Suprapubic skin (tissue), 4 donors: ENCODE data around the gene P2RX6. TPM values are rescaled to one million over a fixed set of nuclear protein-coding genes. Genes with fewer than 3 reads are reported as not detected.

Experiments
- DNase-seq, 2 donors: peaks; one replicate each; pipeline ENCODE4 v3.0.0-alpha.2; 2019; ENCODE audit warnings: low spot score in 2 of 2
- H3K27ac ChIP-seq: fragments of 200-600 bp; sonication (generic); one replicate; pipeline ENCODE4 v1.5.1; 2019
- H3K27me3 ChIP-seq: fragments of 200-600 bp; sonication (generic); one replicate; pipeline ENCODE4 v1.5.1; 2019
- H3K36me3 ChIP-seq: fragments of 200-600 bp; sonication (generic); one replicate; pipeline ENCODE4 v1.5.1; 2019
- H3K4me1 ChIP-seq: fragments of 200-600 bp; sonication (generic); one replicate; pipeline ENCODE4 v1.5.1; 2019
- H3K4me3 ChIP-seq: fragments of 200-600 bp; sonication (generic); one replicate; pipeline ENCODE4 v1.5.1; 2019; ENCODE audit warnings: mild to moderate bottlenecking
- H3K9me3 ChIP-seq: fragments of 200-600 bp; sonication (generic); one replicate; pipeline ENCODE4 v1.5.1; 2019
- CTCF ChIP-seq, 2 donors: fragments of 200-600 bp in 1 of 2; fragments of 450-650 bp in 1 of 2; sonication (generic) in 1 of 2; IDR thresholded peaks; one replicate each; pipeline ENCODE4 v1.5.1; 2016 to 2019; ENCODE audit warnings: antibody characterized with exemption in 2 of 2, mild to moderate bottlenecking in 1 of 2, moderate library complexity in 1 of 2
- EP300 ChIP-seq: sonication (generic); formaldehyde crosslinking; IDR thresholded peaks from one replicate; pipeline ENCODE4 v1.6.1; 2017; ENCODE audit warnings: antibody characterized with exemption
- POLR2A ChIP-seq, 2 donors: fragments of 450-650 bp; IDR thresholded peaks; one replicate each; pipeline ENCODE4 v1.6.1; 2017; ENCODE audit warnings: antibody characterized with exemption in 2 of 2, mild to moderate bottlenecking in 2 of 2, moderate library complexity in 2 of 2
- POLR2AphosphoS5 ChIP-seq, 3 donors: sonication (generic); formaldehyde crosslinking; IDR thresholded peaks; one replicate each; pipeline ENCODE4 v1.6.1; 2017; ENCODE audit warnings: antibody characterized with exemption in 3 of 3
- WGBS: methylation state at CpG from one replicate; pipeline ENCODE4 v1.1.5; 2018; 5-methylcytosine and 5-hydroxymethylcytosine counted together
- total RNA-seq, 4 donors: library from RNA; depleted of rRNA; stranded (reverse); fragments of >200 nt; gene quantifications; one replicate each; pipeline ENCODE4 v1.1.0, GENCODE V29; 2016

P2RX6 gene
- total RNA-seq, 4 donors from 2014 or later: 0.21 to 3.1 (median 1.0) TPM

- H3K4me1 ChIP-seq: peaks cover 13% of the 10 kb centered on the region
- TF ChIP-seq EP300 (no peak), POLR2A (IDR thresholded peaks at IDR 0.05) (no peak), POLR2AphosphoS5 (IDR thresholded peaks at IDR 0.05) (no peak), CTCF (IDR thresholded peaks at IDR 0.05) (no peak)
- WGBS: 41% methylated on average over 6 of the region's 10 CpGs
- H3K27ac ChIP-seq: no peak overlapping the region
- no peaks in the 10 kb centered on the region for H3K27me3 ChIP-seq
- H3K4me3 ChIP-seq: no peak overlapping the region
- H3K9me3 ChIP-seq: no peaks in the 10 kb centered on the region
- H3K36me3 ChIP-seq: no peaks in the 10 kb centered on the region
- no peak for DNase-seq
These were observed 5.1 kb upstream of the P2RX6 start for GRCh38 chr22:21009638-21010425.

- no peaks in the 10 kb centered on the region for H3K36me3 ChIP-seq
- H3K27ac ChIP-seq: no peak overlapping the region
- H3K27me3 ChIP-seq: no peaks in the 10 kb centered on the region
- no peak overlapping the region for H3K4me3 ChIP-seq
- H3K4me1 ChIP-seq: peaks cover 20% of the 10 kb centered on the region
- no peaks in the 10 kb centered on the region for H3K9me3 ChIP-seq
- WGBS: 96% methylated on average over 3 of the region's 3 CpGs
- DNase-seq: no peak
- no peak for TF ChIP-seq CTCF (IDR thresholded peaks at IDR 0.05)
- no peak for TF ChIP-seq EP300
- TF ChIP-seq POLR2AphosphoS5 (IDR thresholded peaks at IDR 0.05): no peak
- TF ChIP-seq POLR2A (IDR thresholded peaks at IDR 0.05): no peak
These were observed 4.4 kb upstream of the P2RX6 start for GRCh38 chr22:21010426-21011113.

DNA sequence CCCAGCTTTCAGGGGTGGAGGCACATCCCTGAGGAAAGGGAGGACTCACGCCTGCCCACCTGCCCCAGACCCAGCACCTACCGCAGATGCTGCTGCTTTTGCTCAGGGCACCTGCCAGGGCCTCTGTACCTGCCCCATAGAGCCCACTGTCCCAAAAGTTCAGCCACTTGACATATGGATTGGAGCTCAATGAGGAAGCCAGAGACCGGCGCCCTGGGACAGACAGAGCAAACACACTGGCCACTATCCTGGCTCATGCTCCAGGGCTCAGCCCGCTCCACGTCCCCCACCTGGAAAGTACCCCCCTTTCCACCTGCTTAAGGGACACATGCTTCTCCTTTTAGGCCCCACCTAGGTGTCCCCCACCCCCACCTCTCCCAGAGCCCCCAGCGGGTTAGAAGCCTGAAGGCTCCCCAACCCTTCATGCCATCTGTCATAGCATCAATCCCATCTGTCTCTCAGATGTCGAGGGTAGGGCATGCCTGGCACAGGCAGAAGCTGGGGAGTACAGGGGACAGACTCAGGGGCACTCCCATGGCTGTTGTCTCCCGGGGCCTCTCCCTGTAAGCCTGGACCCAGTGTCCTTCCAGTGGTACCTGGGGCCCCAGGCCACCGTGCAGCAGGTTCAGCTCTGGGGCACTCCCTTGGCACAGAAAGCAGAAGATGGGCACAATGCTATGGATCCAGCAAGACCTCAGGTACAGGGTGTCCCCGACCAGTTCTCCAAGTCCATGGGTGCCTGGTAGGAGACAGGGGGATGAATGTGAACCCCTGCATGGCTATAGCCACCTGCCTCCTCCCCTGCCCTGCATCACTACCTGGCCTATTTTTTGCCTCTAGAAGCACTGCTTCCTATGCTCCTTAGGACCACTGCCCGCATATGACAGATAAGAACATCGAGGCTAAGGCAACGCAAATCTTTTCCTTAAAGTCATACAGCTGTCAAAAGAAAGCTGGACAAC is 2.2 kb upstream of the P2RX6 start:
- 79% methylated on average over 4 of the region's 14 CpGs for WGBS
- no peak overlapping the region for H3K4me3 ChIP-seq
- no peak for TF ChIP-seq CTCF (IDR thresholded peaks at IDR 0.05)
- TF ChIP-seq POLR2AphosphoS5 (IDR thresholded peaks at IDR 0.05): no peak
- no peak for TF ChIP-seq EP300
- TF ChIP-seq POLR2A (IDR thresholded peaks at IDR 0.05): no peak
- no peaks in the 10 kb centered on the region for H3K9me3 ChIP-seq
- H3K27ac ChIP-seq: no peak overlapping the region
- no peak for DNase-seq
- no peaks in the 10 kb centered on the region for H3K36me3 ChIP-seq
- H3K27me3 ChIP-seq: no peaks in the 10 kb centered on the region
- peaks cover 23% of the 10 kb centered on the region for H3K4me1 ChIP-seq

GRCh38 chr22:21013657-21014201 is 1.2 kb upstream of the P2RX6 start:
- H3K4me1 ChIP-seq: peaks cover 23% of the 10 kb centered on the region
- H3K9me3 ChIP-seq: no peaks in the 10 kb centered on the region
- DNase-seq: no peak
- H3K36me3 ChIP-seq: no peaks in the 10 kb centered on the region
- no peak overlapping the region for H3K27ac ChIP-seq
- no peaks in the 10 kb centered on the region for H3K27me3 ChIP-seq
- 8% methylated on average over 12 of the region's 24 CpGs for WGBS
- H3K4me3 ChIP-seq: peak overlapping the region; percentile 50
- TF ChIP-seq EP300: no peak
- TF ChIP-seq POLR2A (IDR thresholded peaks at IDR 0.05): no peak
- TF ChIP-seq POLR2AphosphoS5 (IDR thresholded peaks at IDR 0.05): no peak
- no peak for TF ChIP-seq CTCF (IDR thresholded peaks at IDR 0.05)
